H9 (cell line): ENCODE measurements around the gene DNER. TPM values are rescaled to one million over a fixed set of nuclear protein-coding genes. Genes with fewer than 3 reads are reported as not detected.

Source experiments
- DNase-seq: peaks from one replicate; pipeline ENCODE4 v3.0.0-alpha.2; 2017
- H2AFZ ChIP-seq: one replicate; pipeline ENCODE4 v1.6.1; 2013; ENCODE audit warnings: mild to moderate bottlenecking, low read length, control low read depth, moderate library complexity
- H2AK5ac ChIP-seq: 2 replicates; pipeline ENCODE4 v1.6.1; 2013; ENCODE audit warnings: low read length, control low read depth, mixed read lengths; ENCODE audit not compliant: insufficient read length
- H2BK120ac ChIP-seq: one replicate; pipeline ENCODE4 v1.6.1; 2013; ENCODE audit warnings: low read depth, mild to moderate bottlenecking, low read length, control low read depth, inconsistent platforms; ENCODE audit not compliant: poor library complexity, severe bottlenecking
- H2BK12ac ChIP-seq: 2 replicates; pipeline ENCODE4 v1.6.1; 2013; ENCODE audit warnings: low read length, control low read depth, mixed read lengths, low read depth; ENCODE audit not compliant: insufficient read length
- H2BK15ac ChIP-seq: 2 replicates; pipeline ENCODE4 v1.6.1; 2013; ENCODE audit warnings: low read depth, low read length, control low read depth
- H2BK20ac ChIP-seq: one replicate; pipeline ENCODE4 v1.6.1; 2013; ENCODE audit warnings: low read depth, mild to moderate bottlenecking, low read length, control low read depth, inconsistent platforms; ENCODE audit not compliant: poor library complexity, severe bottlenecking
- H2BK5ac ChIP-seq: 2 replicates; pipeline ENCODE4 v1.6.1; 2013; ENCODE audit warnings: low read length, control low read depth, mixed read lengths; ENCODE audit not compliant: insufficient read length
- H3K14ac ChIP-seq: 2 replicates; pipeline ENCODE4 v1.6.1; 2013; ENCODE audit warnings: low read length, control low read depth; ENCODE audit not compliant: insufficient read depth
- H3K18ac ChIP-seq: 2 replicates; pipeline ENCODE4 v1.6.1; 2013; ENCODE audit warnings: low read depth, mild to moderate bottlenecking, mixed read lengths, low read length, control low read depth; ENCODE audit not compliant: insufficient read length
- H3K23ac ChIP-seq: 2 replicates; pipeline ENCODE4 v1.6.1; 2013; ENCODE audit warnings: low read length, control low read depth, mixed read lengths, low read depth; ENCODE audit not compliant: insufficient read length
- H3K23me2 ChIP-seq: 2 replicates; pipeline ENCODE4 v1.6.1; 2013; ENCODE audit warnings: low read depth, mild to moderate bottlenecking, mixed read lengths, low read length, control low read depth; ENCODE audit not compliant: insufficient read length, poor library complexity, severe bottlenecking
- H3K27ac ChIP-seq: 2 replicates; pipeline ENCODE4 v1.5.1; 2013; ENCODE audit warnings: low read length, control low read depth, mixed read lengths, low read depth; ENCODE audit not compliant: insufficient read length
- H3K27me3 ChIP-seq: 2 replicates; pipeline ENCODE4 v1.6.1; 2013; ENCODE audit warnings: low read length, control low read depth, inconsistent platforms; ENCODE audit not compliant: insufficient read depth
- H3K4ac ChIP-seq: 2 replicates; pipeline ENCODE4 v1.6.1; 2013; ENCODE audit warnings: low read depth, mild to moderate bottlenecking, control low read depth, inconsistent platforms, low read length, moderate library complexity
- H3K4me1 ChIP-seq: 2 replicates; pipeline ENCODE4 v1.6.1; 2013; ENCODE audit warnings: low read length, control low read depth, inconsistent platforms; ENCODE audit not compliant: insufficient read depth
- H3K4me2 ChIP-seq: 2 replicates; pipeline ENCODE4 v1.6.1; 2013; ENCODE audit warnings: low read length, control low read depth, mixed read lengths; ENCODE audit not compliant: insufficient read length, insufficient read depth
- H3K56ac ChIP-seq: 2 replicates; pipeline ENCODE4 v1.6.1; 2013; ENCODE audit warnings: low read depth, mild to moderate bottlenecking, mixed read lengths, low read length, control low read depth; ENCODE audit not compliant: insufficient read length
- H3K79me1 ChIP-seq: 2 replicates; pipeline ENCODE4 v1.6.1; 2013; ENCODE audit warnings: low read depth, mild to moderate bottlenecking, moderate library complexity, low read length, control low read depth, inconsistent platforms; ENCODE audit not compliant: insufficient read depth, poor library complexity, severe bottlenecking
- H3K79me2 ChIP-seq: 2 replicates; pipeline ENCODE4 v1.6.1; 2013; ENCODE audit warnings: low read length, control low read depth, inconsistent platforms; ENCODE audit not compliant: insufficient read depth
- H3K9ac ChIP-seq: 2 replicates; pipeline ENCODE4 v1.6.1; 2013; ENCODE audit warnings: low read length, control low read depth, mixed read lengths; ENCODE audit not compliant: insufficient read length; ENCODE audit errors: extremely low read depth
- H3K9me3 ChIP-seq: one replicate; pipeline ENCODE4 v1.6.1; 2013; ENCODE audit warnings: low read depth, low read length, inconsistent platforms; ENCODE audit not compliant: control insufficient read depth
- H3T11ph ChIP-seq: one replicate; pipeline ENCODE4 v1.6.1; 2013; ENCODE audit warnings: mild to moderate bottlenecking, low read length, control low read depth, inconsistent platforms
- H4K20me1 ChIP-seq: one replicate; pipeline ENCODE4 v1.6.1; 2013; ENCODE audit not compliant: control insufficient read depth, insufficient read length, insufficient read depth
- H4K5ac ChIP-seq: 2 replicates; pipeline ENCODE4 v1.6.1; 2013; ENCODE audit warnings: low read depth, mild to moderate bottlenecking, mixed read lengths, low read length, control low read depth; ENCODE audit not compliant: insufficient read length
- H4K8ac ChIP-seq: replicated peaks from 2 replicates; pipeline ENCODE4 v1.6.1; 2013; ENCODE audit warnings: low read length, control low read depth, mixed read lengths, low read depth; ENCODE audit not compliant: insufficient read length
- H4K91ac ChIP-seq: 2 replicates; pipeline ENCODE4 v1.6.1; 2013; ENCODE audit warnings: low read depth, mild to moderate bottlenecking, moderate library complexity, mixed read lengths, low read length, control low read depth; ENCODE audit not compliant: insufficient read length
- H3K27ac Mint-ChIP-seq, 3 experiments: 2 replicates in 2 of 3; 3 replicates in 1 of 3; pipeline ENCODE4 v1.8.0; 2020 to 2021; ENCODE audit warnings: mixed read lengths in 3 of 3, mild to moderate bottlenecking in 1 of 3, moderate library complexity in 1 of 3
- H3K27me3 Mint-ChIP-seq: 2 replicates; pipeline ENCODE4 v1.8.0; 2021; ENCODE audit warnings: low read depth, mild to moderate bottlenecking, moderate library complexity, mixed read lengths
- H3K36me3 Mint-ChIP-seq, 3 experiments: 2 replicates in 2 of 3; 3 replicates in 1 of 3; pipeline ENCODE4 v1.8.0; 2020 to 2021; ENCODE audit warnings: low read depth in 3 of 3, mixed read lengths in 3 of 3; ENCODE audit not compliant: insufficient read depth in 1 of 3
- H3K4me1 Mint-ChIP-seq, 2 experiments: 2 replicates each; pipeline ENCODE4 v1.8.0; 2020; ENCODE audit warnings: mixed read lengths in 2 of 2
- H3K4me3 Mint-ChIP-seq, 2 experiments: 2 replicates in 1 of 2; 3 replicates in 1 of 2; pipeline ENCODE4 v1.8.0; 2020 to 2021; ENCODE audit warnings: mild to moderate bottlenecking in 2 of 2, mixed read lengths in 2 of 2, moderate library complexity in 1 of 2
- H3K9me3 Mint-ChIP-seq, 2 experiments: 2 replicates in 1 of 2; 3 replicates in 1 of 2; pipeline ENCODE4 v1.8.0; 2020; ENCODE audit warnings: mild to moderate bottlenecking in 2 of 2, mixed read lengths in 2 of 2, moderate library complexity in 1 of 2
- CTCF ChIP-seq: fragments of 200-600 bp; sonication (generic); conservative IDR thresholded peaks from 3 replicates; pipeline ENCODE4 v1.8.0; 2021; ENCODE audit warnings: antibody characterized with exemption, mild to moderate bottlenecking
- WGBS: extraction: QIAGEN DNeasy Blood & Tissue Kit; methylation state at CpG from one replicate; pipeline ENCODE4 v1.1.7; 2013; ENCODE audit warnings: missing lambda C conversion rate, low lambda C conversion rate, mixed read lengths; ENCODE audit not compliant: insufficient read length; ENCODE audit errors: extremely low coverage; 5-methylcytosine and 5-hydroxymethylcytosine counted together
- total RNA-seq: library from RNA; stranded (reverse); gene quantifications from 2 replicates; pipeline ENCODE4 v1.2.1, GENCODE V29; 2021

Gene DNER
- total RNA-seq, 1 experiment from 2014 or later, result 1.0 TPM

- Histone ChIP-seq H3K18ac (no peak overlapping the region), H3K14ac (no peak overlapping the region), H3K23me2 (no peaks in the 10 kb centered on the region), H3K4me2 (no peak overlapping the region), H2BK20ac (no peak overlapping the region), H3K79me1 (no peaks in the 10 kb centered on the region), H3T11ph (no peak overlapping the region), H2AFZ (no peak overlapping the region), H3K4me1 (no peaks in the 10 kb centered on the region), H3K27ac (no peak overlapping the region), H3K9ac (no peak overlapping the region), H2BK12ac (no peak overlapping the region), H2BK120ac (no peak overlapping the region), H2BK15ac (no peak overlapping the region), H4K91ac (no peak overlapping the region), H3K4ac (no peak overlapping the region), H4K8ac (no peak overlapping the region), H3K79me2 (no peaks in the 10 kb centered on the region), H3K23ac (no peak overlapping the region), H3K56ac (no peak overlapping the region), H3K27me3 (no peaks in the 10 kb centered on the region), H4K20me1 (no peaks in the 10 kb centered on the region), H2AK5ac (no peak overlapping the region), H2BK5ac (no peak overlapping the region), H3K9me3 (no peaks in the 10 kb centered on the region), H4K5ac (no peak overlapping the region)
- DNase-seq, result no peak
- Mint-ChIP-seq H3K27me3 (no peaks in the 10 kb centered on the region), H3K4me1 (no peaks in the 10 kb centered on the region), H3K4me3 (no peak overlapping the region), H3K36me3 (no peaks in the 10 kb centered on the region), H3K27ac (no peak overlapping the region), H3K9me3 (no peaks in the 10 kb centered on the region)
- WGBS, result no CpG with 5 or more reads among the region's 2 CpGs
- TF ChIP-seq CTCF, result no peak
These were observed 103.0 kb downstream of the DNER start for GRCh38 chr2:229611360-229611759.
